Measurements from ENCODE around the gene MED12L. TPM values are rescaled to one million over a fixed set of nuclear protein-coding genes. Genes with fewer than 3 reads are reported as not detected.

Gene MED12L
- total RNA-seq, 1 experiment from 2014 or later = 14.9 TPM

DNA sequence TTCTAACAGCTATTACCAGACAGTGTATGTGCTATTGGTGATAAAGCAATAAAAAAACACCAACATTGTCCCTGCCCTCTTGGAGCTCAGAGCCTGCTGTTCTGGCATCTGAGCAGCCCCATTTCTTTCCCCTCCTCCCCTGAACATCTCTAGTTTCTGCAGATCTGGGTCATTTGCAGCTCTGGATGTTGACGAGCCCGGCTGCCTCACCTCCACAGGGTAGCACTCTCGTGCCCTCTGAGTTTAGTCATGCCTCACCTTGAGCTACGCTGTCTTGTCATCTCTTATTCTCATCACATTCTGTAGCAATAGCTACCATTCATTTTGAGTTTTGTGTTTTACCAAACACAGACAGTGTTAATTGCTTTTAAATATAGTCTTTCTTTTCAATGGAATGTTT lies 147.5 kb downstream of the MED12L start:
- Histone ChIP-seq H3K23ac (ENCODE audit: insufficient read length, low read depth, low read length) (no peak overlapping the region), H3K4ac (ENCODE audit: low read depth, low read length) (no peak overlapping the region), H2AK5ac (ENCODE audit: insufficient read length, low read length) (no peak overlapping the region), H3K79me2 (ENCODE audit: insufficient read depth, low read length) (no peaks in the 10 kb centered on the region), H3T11ph (ENCODE audit: low read length) (no peak overlapping the region), H3K18ac (ENCODE audit: insufficient read length, low read depth, low read length) (no peak overlapping the region), H2BK120ac (ENCODE audit: low read depth, low read length, poor library complexity, severe bottlenecking) (no peak overlapping the region), H2BK15ac (ENCODE audit: low read depth, low read length) (no peak overlapping the region), H3K23me2 (ENCODE audit: insufficient read length, low read depth, low read length, poor library complexity, severe bottlenecking) (no peaks in the 10 kb centered on the region), H2AFZ (ENCODE audit: low read length) (no peak overlapping the region), H3K27ac (ENCODE audit: insufficient read length, low read depth, low read length) (no peak overlapping the region), H3K9me3 (ENCODE audit: control insufficient read depth, low read depth, low read length) (no peaks in the 10 kb centered on the region), H2BK20ac (ENCODE audit: low read depth, low read length, poor library complexity, severe bottlenecking) (no peak overlapping the region), H4K20me1 (ENCODE audit: control insufficient read depth, insufficient read depth, insufficient read length) (no peaks in the 10 kb centered on the region), H3K4me2 (ENCODE audit: insufficient read depth, insufficient read length, low read length) (no peak overlapping the region), H3K4me1 (ENCODE audit: insufficient read depth, low read length) (peaks cover 7% of the 10 kb centered on the region; the same call in 1 of the 2 replicates), H3K14ac (ENCODE audit: insufficient read depth, low read length) (peak overlapping the region; percentile 29; the same call in 1 of the 2 replicates), H4K91ac (ENCODE audit: insufficient read length, low read depth, low read length) (no peak overlapping the region), H2BK5ac (ENCODE audit: insufficient read length, low read length) (no peak overlapping the region), H4K5ac (ENCODE audit: insufficient read length, low read depth, low read length) (no peak overlapping the region), H3K56ac (ENCODE audit: insufficient read length, low read depth, low read length) (no peak overlapping the region), H3K79me1 (ENCODE audit: insufficient read depth, low read depth, low read length, poor library complexity, severe bottlenecking) (no peaks in the 10 kb centered on the region), H2BK12ac (ENCODE audit: insufficient read length, low read depth, low read length) (no peak overlapping the region), H3K9ac (ENCODE audit: extremely low read depth, insufficient read length, low read length) (no peak overlapping the region), H3K27me3 (ENCODE audit: insufficient read depth, low read length) (no peaks in the 10 kb centered on the region), H4K8ac (replicated peaks; ENCODE audit: insufficient read length, low read depth, low read length) (no peak overlapping the region)
- Mint-ChIP-seq H3K27me3 (ENCODE audit: low read depth) (no peaks in the 10 kb centered on the region), H3K4me1 (peaks cover 30 to 37% of the 10 kb centered on the region in 2 experiments), H3K4me3 (no peak overlapping the region), H3K36me3 (ENCODE audit: insufficient read depth in 1 of 3, low read depth in 3 of 3) (peaks cover 5 to 6% (median 6%) of the 10 kb centered on the region in 3 experiments; a peak in 5 of 7 replicates), H3K9me3 (peaks cover 0 to 3% of the 10 kb centered on the region in 2 experiments; a peak in 1 of 5 replicates), H3K27ac (peak overlapping the region in 2 of 3 experiments; percentile 12 to 85; a peak in 4 of 7 replicates)
- TF ChIP-seq, protein P1, sequence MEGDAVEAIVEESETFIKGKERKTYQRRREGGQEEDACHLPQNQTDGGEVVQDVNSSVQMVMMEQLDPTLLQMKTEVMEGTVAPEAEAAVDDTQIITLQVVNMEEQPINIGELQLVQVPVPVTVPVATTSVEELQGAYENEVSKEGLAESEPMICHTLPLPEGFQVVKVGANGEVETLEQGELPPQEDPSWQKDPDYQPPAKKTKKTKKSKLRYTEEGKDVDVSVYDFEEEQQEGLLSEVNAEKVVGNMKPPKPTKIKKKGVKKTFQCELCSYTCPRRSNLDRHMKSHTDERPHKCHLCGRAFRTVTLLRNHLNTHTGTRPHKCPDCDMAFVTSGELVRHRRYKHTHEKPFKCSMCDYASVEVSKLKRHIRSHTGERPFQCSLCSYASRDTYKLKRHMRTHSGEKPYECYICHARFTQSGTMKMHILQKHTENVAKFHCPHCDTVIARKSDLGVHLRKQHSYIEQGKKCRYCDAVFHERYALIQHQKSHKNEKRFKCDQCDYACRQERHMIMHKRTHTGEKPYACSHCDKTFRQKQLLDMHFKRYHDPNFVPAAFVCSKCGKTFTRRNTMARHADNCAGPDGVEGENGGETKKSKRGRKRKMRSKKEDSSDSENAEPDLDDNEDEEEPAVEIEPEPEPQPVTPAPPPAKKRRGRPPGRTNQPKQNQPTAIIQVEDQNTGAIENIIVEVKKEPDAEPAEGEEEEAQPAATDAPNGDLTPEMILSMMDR (conservative IDR thresholded peaks at IDR 0.05) = no peak
- no CpG with 5 or more reads among the region's 4 CpGs for WGBS (ENCODE audit: extremely low coverage, insufficient read length, low lambda C conversion rate)
- DNase-seq = no peak

All from H9 (cell line).